Epithelial cell of proximal tubule (primary cell): Measurements from ENCODE around the gene ADARB2. TPM values are rescaled to one million over a fixed set of nuclear protein-coding genes. Genes with fewer than 3 reads are reported as not detected.

Experiments used
- DNase-seq: peaks from one replicate; pipeline ENCODE4 v3.0.0-alpha.2; 2011; ENCODE audit warnings: low read depth
- H3K4me3 ChIP-seq: 2 replicates; pipeline ENCODE4 v1.5.1; 2011; ENCODE audit warnings: low read depth, mild to moderate bottlenecking, low read length
- total RNA-seq: library from RNA; depleted of rRNA; stranded (reverse); fragments of >200 nt; gene quantifications from 2 replicates; pipeline ENCODE4 v1.2.3, GENCODE V29; 2015
- TF ChIP-seq, protein P1 (sequence below): conservative IDR thresholded peaks from 2 replicates; pipeline ENCODE4 v1.5.1; 2012; ENCODE audit warnings: low read depth, mild to moderate bottlenecking, low read length

ADARB2 gene
- total RNA-seq, 1 donor from 2014 or later: 0.63 TPM

GRCh38 chr10:1202343-1202742, 535.0 kb downstream of the ADARB2 start:
- TF ChIP-seq, protein P1, sequence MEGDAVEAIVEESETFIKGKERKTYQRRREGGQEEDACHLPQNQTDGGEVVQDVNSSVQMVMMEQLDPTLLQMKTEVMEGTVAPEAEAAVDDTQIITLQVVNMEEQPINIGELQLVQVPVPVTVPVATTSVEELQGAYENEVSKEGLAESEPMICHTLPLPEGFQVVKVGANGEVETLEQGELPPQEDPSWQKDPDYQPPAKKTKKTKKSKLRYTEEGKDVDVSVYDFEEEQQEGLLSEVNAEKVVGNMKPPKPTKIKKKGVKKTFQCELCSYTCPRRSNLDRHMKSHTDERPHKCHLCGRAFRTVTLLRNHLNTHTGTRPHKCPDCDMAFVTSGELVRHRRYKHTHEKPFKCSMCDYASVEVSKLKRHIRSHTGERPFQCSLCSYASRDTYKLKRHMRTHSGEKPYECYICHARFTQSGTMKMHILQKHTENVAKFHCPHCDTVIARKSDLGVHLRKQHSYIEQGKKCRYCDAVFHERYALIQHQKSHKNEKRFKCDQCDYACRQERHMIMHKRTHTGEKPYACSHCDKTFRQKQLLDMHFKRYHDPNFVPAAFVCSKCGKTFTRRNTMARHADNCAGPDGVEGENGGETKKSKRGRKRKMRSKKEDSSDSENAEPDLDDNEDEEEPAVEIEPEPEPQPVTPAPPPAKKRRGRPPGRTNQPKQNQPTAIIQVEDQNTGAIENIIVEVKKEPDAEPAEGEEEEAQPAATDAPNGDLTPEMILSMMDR: no peak
- no peak for DNase-seq
- no peak overlapping the region for H3K4me3 ChIP-seq

DNA sequence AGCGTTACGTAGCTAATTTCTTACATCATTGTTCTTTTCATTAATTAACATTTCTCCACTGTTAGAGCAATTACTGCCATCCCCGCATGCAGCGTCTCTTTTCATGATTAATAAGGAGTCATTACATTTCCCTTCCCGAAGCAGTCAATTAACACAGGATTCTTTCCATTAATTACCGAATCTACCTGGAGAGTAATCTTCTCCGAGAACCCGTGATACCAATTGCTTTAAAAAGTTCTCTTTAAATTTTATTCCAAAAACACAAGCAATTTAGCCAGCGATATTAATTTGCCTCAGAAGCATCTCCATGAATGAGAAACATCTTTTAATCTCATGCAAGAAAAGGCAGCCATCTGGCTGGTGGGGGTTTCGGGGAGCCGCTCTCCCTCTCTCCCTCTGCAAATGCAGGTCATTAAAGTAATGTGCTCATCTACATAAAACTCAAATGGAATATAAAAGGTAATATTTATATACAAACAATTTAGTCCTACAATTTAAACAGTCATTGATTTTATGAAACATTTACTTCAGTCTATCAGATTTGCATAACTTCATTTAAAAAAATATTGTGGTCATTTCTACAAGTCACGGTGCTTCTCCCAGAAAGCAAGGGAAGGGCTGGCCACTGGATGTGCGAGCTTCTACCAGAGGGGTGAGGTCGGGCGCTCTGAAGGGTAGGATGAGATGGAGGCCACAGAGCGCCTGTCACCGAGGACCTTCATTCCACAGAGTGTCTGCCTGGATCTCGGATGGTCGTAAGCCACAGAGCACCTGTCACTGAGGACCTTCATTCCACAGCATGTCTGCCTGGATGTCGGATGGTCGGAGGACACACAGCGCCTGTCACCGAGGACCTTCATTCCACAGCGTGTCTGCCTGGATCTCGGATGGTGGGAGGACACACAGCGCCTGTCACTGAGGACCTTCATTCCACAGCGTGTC, 536.2 kb downstream of the ADARB2 start:
- no peak overlapping the region for H3K4me3 ChIP-seq
- no peak for DNase-seq
- TF ChIP-seq, protein P1: no peak

DNA sequence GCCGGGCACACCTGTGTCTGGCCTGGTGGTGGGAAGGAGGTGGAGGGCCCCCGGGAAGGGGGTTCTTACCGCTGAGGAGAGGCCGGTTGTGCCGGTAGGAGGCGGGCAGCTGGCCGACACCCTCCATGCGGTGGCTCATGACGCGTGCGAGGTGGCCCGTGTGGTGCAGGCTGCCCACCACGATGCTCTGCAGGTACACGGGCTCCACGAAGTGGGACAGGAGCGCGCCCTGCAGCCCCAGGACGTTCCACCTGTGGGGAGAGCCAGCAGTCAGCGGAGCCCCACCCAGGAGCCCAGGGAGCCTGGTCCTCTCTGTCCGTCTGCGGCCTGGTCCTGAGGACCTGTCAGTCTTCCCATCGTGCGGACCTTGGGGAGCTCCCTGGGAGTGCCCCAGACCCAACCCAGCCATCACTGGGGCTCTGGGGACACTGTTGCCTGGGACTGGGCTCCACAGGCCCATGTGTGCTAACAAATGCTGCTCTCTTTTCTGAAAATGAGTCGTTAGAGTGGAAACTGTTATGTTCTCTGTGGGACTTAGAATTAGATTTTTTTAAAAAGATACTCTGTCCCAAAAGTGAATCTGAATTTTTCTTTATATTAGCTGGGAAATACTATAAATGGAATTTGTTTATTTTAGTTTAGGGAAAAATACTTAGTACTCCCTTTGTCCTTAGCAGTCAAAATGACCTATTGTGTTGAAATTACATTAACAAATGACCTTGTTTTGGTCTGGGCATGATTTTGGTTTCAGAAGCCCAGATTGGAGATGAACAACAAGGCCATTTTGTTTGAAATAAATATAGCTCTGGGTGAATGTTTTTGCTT, 537.2 kb downstream of the ADARB2 start:
- no peak for DNase-seq
- TF ChIP-seq, protein P1: no peak

GRCh38 chr10:1199345-1199673, 538.0 kb downstream of the ADARB2 start:
- TF ChIP-seq, protein P1: no peak
- no peak overlapping the region for H3K4me3 ChIP-seq
- DNase-seq: no peak

More for the DNA sequence above, 537.2 kb downstream of the ADARB2 start:
- no peak overlapping the region for H3K4me3 ChIP-seq

GRCh38 chr10:1198453-1199344, 538.6 kb downstream of the ADARB2 start:
- no peak for DNase-seq
- H3K4me3 ChIP-seq: no peak overlapping the region
- TF ChIP-seq, protein P1: no peak

DNA sequence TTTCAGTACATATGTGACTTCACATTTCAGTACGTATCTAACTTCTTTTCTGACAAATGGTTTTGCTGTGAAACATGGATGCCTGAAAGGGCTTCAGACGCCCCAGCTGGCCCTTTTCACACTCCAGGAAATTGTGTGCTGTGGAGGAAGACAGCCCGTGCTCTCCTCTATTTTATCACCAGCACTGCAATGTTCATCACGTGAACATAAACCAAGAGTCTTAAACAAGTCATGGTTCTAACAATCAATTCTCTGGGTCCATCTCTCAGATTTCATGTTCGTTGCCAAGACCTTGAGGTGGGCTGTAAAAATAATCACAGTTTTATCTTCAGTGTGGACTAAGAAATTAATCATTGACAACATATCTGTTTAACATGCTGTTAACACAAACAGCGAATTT, 539.9 kb downstream of the ADARB2 start:
- H3K4me3 ChIP-seq: no peak overlapping the region
- DNase-seq: no peak
- TF ChIP-seq, protein P1: no peak
